HS-5 (cell line): Measurements from ENCODE around the gene DHX57.
"Not testable (repeated sequence)": the region's sequence is repeated elsewhere in the genome, so short reads cannot be mapped to it uniquely, and the experiment has no call there.

Source experiments
- DNase-seq: peaks from one replicate; pipeline ENCODE4 v3.0.0-alpha.2; 2012; ENCODE audit warnings: low read depth

DHX57 gene

GRCh38 chr2:38794235-38794946, 81.3 kb downstream of the DHX57 start:
- no peak for DNase-seq

GRCh38 chr2:38793511-38793910, 82.2 kb downstream of the DHX57 start:
- no peak for DNase-seq

GRCh38 chr2:38792751-38793150, 83.0 kb downstream of the DHX57 start:
- DNase-seq = no peak

- DNase-seq = not testable (repeated sequence)
Observed at GRCh38 chr2:38792321-38792720, 83.4 kb downstream of the DHX57 start.

GRCh38 chr2:38791744-38792143, 84.0 kb downstream of the DHX57 start:
- DNase-seq = no peak

- no peak for DNase-seq
Observed at GRCh38 chr2:38789691-38790090, 86.0 kb downstream of the DHX57 start.

GRCh38 chr2:38788306-38788705, 87.4 kb downstream of the DHX57 start:
- DNase-seq = no peak

GRCh38 chr2:38783586-38783985, 92.1 kb downstream of the DHX57 start:
- DNase-seq = no peak

GRCh38 chr2:38778687-38779082, 97.0 kb downstream of the DHX57 start:
- DNase-seq = no peak

GRCh38 chr2:38776531-38776930, 99.2 kb downstream of the DHX57 start:
- DNase-seq = no peak

- DNase-seq = no peak
Observed at GRCh38 chr2:38775921-38776225, 99.9 kb downstream of the DHX57 start.

- DNase-seq = no peak
Observed at GRCh38 chr2:38775097-38775920, 100.4 kb downstream of the DHX57 start.

- peak; percentile 73 for DNase-seq
Observed at GRCh38 chr2:38771632-38772031, 104.1 kb downstream of the DHX57 start.

GRCh38 chr2:38765551-38765950, 110.2 kb downstream of the DHX57 start:
- DNase-seq = no peak

- DNase-seq = peak; percentile 77
Observed at GRCh38 chr2:38765149-38765548, 110.6 kb downstream of the DHX57 start.

GRCh38 chr2:38763728-38764127, 112.0 kb downstream of the DHX57 start:
- no peak for DNase-seq

GRCh38 chr2:38763228-38763627, 112.5 kb downstream of the DHX57 start:
- no peak for DNase-seq

- not testable (repeated sequence) for DNase-seq
Observed at GRCh38 chr2:38755891-38756290, 119.8 kb downstream of the DHX57 start.

- no peak for DNase-seq
Observed at GRCh38 chr2:38754506-38754905, 121.2 kb downstream of the DHX57 start.

- DNase-seq = no peak
Observed at GRCh38 chr2:38754049-38754448, 121.7 kb downstream of the DHX57 start.

GRCh38 chr2:38751596-38752410, 123.9 kb downstream of the DHX57 start:
- no peak for DNase-seq

GRCh38 chr2:38750891-38751595, 124.7 kb downstream of the DHX57 start, which contains the start of gene SRSF7:
TSS of gene SRSF7 (minus strand) at chr2:38751361. CDS start at chr2:38751256, 105 bp downstream.
- DNase-seq = peak; percentile 97
